Keratinocyte (primary cell): ENCODE measurements around the gene THOC7.
A peak's percentile ranks its signal among the peaks of the same experiment; 100 is the strongest.

ENCODE experiments used
- EZH2 ChIP-seq: IDR thresholded peaks from one replicate; pipeline ENCODE4 v1.6.1; 2012; ENCODE audit warnings: inconsistent platforms, mild to moderate bottlenecking, low read length, moderate library complexity
- TF ChIP-seq, protein P1 (sequence below), 3 experiments: IDR thresholded peaks in 1 of 3; conservative IDR thresholded peaks in 1 of 3; optimal IDR thresholded peaks in 1 of 3; 2 replicates in 2 of 3; 3 replicates in 1 of 3; pipeline versions ENCODE3 to v1.5.1; 2011; ENCODE audit warnings: low read length in 3 of 3, mild to moderate bottlenecking in 3 of 3, moderate library complexity in 2 of 3, control low read depth in 1 of 3, inconsistent platforms in 1 of 3; ENCODE audit not compliant: insufficient read depth in 2 of 3; ENCODE audit errors: extremely low read depth in 1 of 3

DNA sequence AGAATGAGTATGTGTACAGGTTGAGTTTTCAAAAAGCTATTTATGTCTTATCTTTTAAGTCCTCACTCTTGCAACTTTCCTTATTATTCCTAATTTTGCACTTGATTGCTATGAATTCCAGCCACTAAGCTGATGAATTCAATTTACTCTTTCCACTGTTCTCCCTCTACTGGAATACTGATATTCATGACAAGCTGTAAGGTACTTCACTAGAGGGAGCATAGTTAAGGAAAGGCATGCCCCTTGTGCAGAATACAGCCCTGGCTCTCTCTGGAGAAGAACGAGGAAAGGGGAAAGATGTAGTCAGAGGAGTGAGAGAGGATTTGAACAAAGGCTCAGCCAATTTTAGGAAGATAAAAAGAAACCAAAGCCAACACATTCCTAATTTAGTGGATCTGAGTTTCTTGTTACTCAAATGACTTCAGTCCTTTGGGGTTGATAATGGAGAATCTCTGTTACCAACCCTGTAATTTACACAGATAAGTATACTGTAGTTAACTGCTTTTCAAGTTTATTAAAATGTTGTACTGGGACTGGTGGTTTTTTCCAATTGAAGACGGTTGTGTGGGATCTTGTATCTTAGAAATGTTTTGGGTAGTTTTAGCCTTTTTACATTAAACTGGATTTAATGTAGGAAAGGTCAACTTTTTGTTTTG lies 44.6 kb upstream of the THOC7 start:
- TF ChIP-seq, protein P1, sequence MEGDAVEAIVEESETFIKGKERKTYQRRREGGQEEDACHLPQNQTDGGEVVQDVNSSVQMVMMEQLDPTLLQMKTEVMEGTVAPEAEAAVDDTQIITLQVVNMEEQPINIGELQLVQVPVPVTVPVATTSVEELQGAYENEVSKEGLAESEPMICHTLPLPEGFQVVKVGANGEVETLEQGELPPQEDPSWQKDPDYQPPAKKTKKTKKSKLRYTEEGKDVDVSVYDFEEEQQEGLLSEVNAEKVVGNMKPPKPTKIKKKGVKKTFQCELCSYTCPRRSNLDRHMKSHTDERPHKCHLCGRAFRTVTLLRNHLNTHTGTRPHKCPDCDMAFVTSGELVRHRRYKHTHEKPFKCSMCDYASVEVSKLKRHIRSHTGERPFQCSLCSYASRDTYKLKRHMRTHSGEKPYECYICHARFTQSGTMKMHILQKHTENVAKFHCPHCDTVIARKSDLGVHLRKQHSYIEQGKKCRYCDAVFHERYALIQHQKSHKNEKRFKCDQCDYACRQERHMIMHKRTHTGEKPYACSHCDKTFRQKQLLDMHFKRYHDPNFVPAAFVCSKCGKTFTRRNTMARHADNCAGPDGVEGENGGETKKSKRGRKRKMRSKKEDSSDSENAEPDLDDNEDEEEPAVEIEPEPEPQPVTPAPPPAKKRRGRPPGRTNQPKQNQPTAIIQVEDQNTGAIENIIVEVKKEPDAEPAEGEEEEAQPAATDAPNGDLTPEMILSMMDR (optimal IDR thresholded peaks at IDR 0.05 in 1 of 3, IDR thresholded peaks at IDR 0.05 in 1 of 3, conservative IDR thresholded peaks at IDR 0.05 in 1 of 3; ENCODE audit: extremely low read depth in 1 of 3, insufficient read depth in 2 of 3, low read length in 3 of 3), result peak in 1 of 3 experiments; percentile 6
- no peak for TF ChIP-seq EZH2
